WTC11 (cell line): Measurements from ENCODE around the gene UROC1. TPM values are rescaled to one million over a fixed set of nuclear protein-coding genes. Genes with fewer than 3 reads are reported as not detected.

Experiments
- ATAC-seq: fragments of 200-7000 bp; cut with Tn5 transposase; 2 replicates; pipeline ENCODE4 v1.10.0; 2021; ENCODE audit warnings: mild to moderate bottlenecking, moderate library complexity
- CTCF ChIA-PET: fragments of 300-600 bp; sonication (Branson Sonifier 250); formaldehyde crosslinking; loops from one replicate; lab custom pipeline; 2021; ENCODE audit warnings: antibody characterized with exemption; lab: Charles Lee
- POLR2A ChIA-PET: fragments of 350-600 bp; sonication (Branson Sonifier 250); formaldehyde crosslinking; loops from one replicate; lab custom pipeline; 2021; ENCODE audit warnings: antibody characterized with exemption; lab: Charles Lee
- DNase-seq: peaks from one replicate; pipeline ENCODE4 v3.0.0; 2021; ENCODE audit warnings: low spot score
- H3K27ac Mint-ChIP-seq: 2 replicates; pipeline ENCODE4 v1.8.0; 2021; ENCODE audit warnings: mixed read lengths
- H3K27me3 Mint-ChIP-seq: 2 replicates; pipeline ENCODE4 v1.8.0; 2021; ENCODE audit warnings: low read depth, mild to moderate bottlenecking, moderate library complexity, mixed read lengths
- H3K36me3 Mint-ChIP-seq: 2 replicates; pipeline ENCODE4 v1.8.0; 2021; ENCODE audit warnings: mixed read lengths
- H3K4me1 Mint-ChIP-seq: 2 replicates; pipeline ENCODE4 v1.8.0; 2022; ENCODE audit warnings: mixed read lengths
- H3K4me3 Mint-ChIP-seq: 2 replicates; pipeline ENCODE4 v1.8.0; 2021; ENCODE audit warnings: mild to moderate bottlenecking, moderate library complexity, mixed read lengths
- H3K9me3 Mint-ChIP-seq: 2 replicates; pipeline ENCODE4 v1.8.0; 2021; ENCODE audit warnings: mixed read lengths
- AFF4 ChIP-seq: sonication (generic); formaldehyde crosslinking; IDR thresholded peaks from 2 replicates; pipeline ENCODE4 v1.8.1; 2023; ENCODE audit warnings: mild to moderate bottlenecking, missing genetic modification reagents, borderline replicate concordance
- CBFB ChIP-seq: sonication (generic); formaldehyde crosslinking; IDR thresholded peaks from 2 replicates; pipeline ENCODE4 v1.8.1; 2022; ENCODE audit warnings: mild to moderate bottlenecking, low read depth, missing genetic modification reagents
- CREM ChIP-seq: sonication (generic); formaldehyde crosslinking; IDR thresholded peaks from 2 replicates; pipeline ENCODE4 v1.8.1; 2022; ENCODE audit warnings: mild to moderate bottlenecking, missing genetic modification reagents, moderate library complexity
- CTCF ChIP-seq: fragments of 200-600 bp; IDR thresholded peaks from 2 replicates; pipeline ENCODE4 v1.8.0; 2022; ENCODE audit warnings: antibody characterized with exemption
- ERG ChIP-seq: fragments of 250-450 bp; sonication (Bioruptor Pico); IDR thresholded peaks from 2 replicates; pipeline ENCODE4 v1.8.0; 2021; ENCODE audit warnings: mild to moderate bottlenecking
- FOXP4 ChIP-seq: sonication (generic); formaldehyde crosslinking; IDR thresholded peaks from 2 replicates; pipeline ENCODE4 v1.8.0; 2022; ENCODE audit warnings: mild to moderate bottlenecking, missing genetic modification reagents
- JAZF1 ChIP-seq: fragments of 250-450 bp; sonication (Bioruptor Pico); IDR thresholded peaks from 2 replicates; pipeline ENCODE4 v1.9.0; 2021; ENCODE audit warnings: moderate library complexity, mild to moderate bottlenecking, inconsistent platforms
- KAT7 ChIP-seq: sonication (generic); formaldehyde crosslinking; IDR thresholded peaks from 2 replicates; pipeline ENCODE4 v1.8.1; 2023; ENCODE audit warnings: missing genetic modification reagents, mild to moderate bottlenecking, borderline replicate concordance
- MAX ChIP-seq: sonication (generic); formaldehyde crosslinking; IDR thresholded peaks from 2 replicates; pipeline ENCODE4 v1.8.0; 2022; ENCODE audit warnings: mild to moderate bottlenecking, missing genetic modification reagents
- MXD4 ChIP-seq: fragments of 250-450 bp; sonication (Bioruptor Pico); IDR thresholded peaks from 2 replicates; pipeline ENCODE4 v1.8.0; 2021; ENCODE audit warnings: mild to moderate bottlenecking, moderate library complexity, borderline replicate concordance
- NR1H2 ChIP-seq: sonication (generic); formaldehyde crosslinking; IDR thresholded peaks from 2 replicates; pipeline ENCODE4 v1.9.0; 2021; ENCODE audit warnings: mild to moderate bottlenecking, moderate library complexity, missing genetic modification reagents
- STAT6 ChIP-seq: sonication (generic); formaldehyde crosslinking; conservative IDR thresholded peaks from 2 replicates; pipeline ENCODE4 v1.8.1; 2023; ENCODE audit warnings: mild to moderate bottlenecking, low read depth, missing genetic modification reagents, moderate library complexity
- ZNF232 ChIP-seq: sonication (generic); formaldehyde crosslinking; IDR thresholded peaks from 2 replicates; pipeline ENCODE4 v1.8.0; 2022; ENCODE audit warnings: mild to moderate bottlenecking, missing genetic modification reagents
- ZNF263 ChIP-seq: sonication (generic); formaldehyde crosslinking; IDR thresholded peaks from 2 replicates; pipeline ENCODE4 v1.8.1; 2022; ENCODE audit warnings: low read depth, mild to moderate bottlenecking, moderate library complexity, missing genetic modification reagents
- ZNF281 ChIP-seq: sonication (generic); formaldehyde crosslinking; IDR thresholded peaks from 2 replicates; pipeline ENCODE4 v1.8.0; 2023; ENCODE audit warnings: mild to moderate bottlenecking, missing genetic modification reagents
- ZNF317 ChIP-seq: sonication (generic); formaldehyde crosslinking; IDR thresholded peaks from 2 replicates; pipeline ENCODE4 v1.8.1; 2023; ENCODE audit warnings: low read depth, mild to moderate bottlenecking, moderate library complexity, missing genetic modification reagents, borderline replicate concordance
- ZSCAN18 ChIP-seq: fragments of 250-450 bp; sonication (Bioruptor Pico); IDR thresholded peaks from 2 replicates; pipeline ENCODE4 v2.1.2; 2022; ENCODE audit warnings: mild to moderate bottlenecking, moderate library complexity
- total RNA-seq: library from RNA; stranded (reverse); gene quantifications from 3 replicates; pipeline ENCODE4 v1.2.3, GENCODE V29; 2021

UROC1 gene
- total RNA-seq, 1 experiment from 2014 or later = not detected

- TF ChIP-seq KAT7 (CRISPR knock-in tag) (no peak), CREM (CRISPR knock-in tag) (no peak), ZSCAN18 (CRISPR knock-in tag) (no peak), CTCF (no peak), ZNF263 (no peak)
- Mint-ChIP-seq H3K27me3 (no peaks in the 10 kb centered on the region), H3K4me1 (no peaks in the 10 kb centered on the region), H3K27ac (no peak overlapping the region), H3K4me3 (no peak overlapping the region), H3K9me3 (no peaks in the 10 kb centered on the region), H3K36me3 (no peaks in the 10 kb centered on the region)
- ATAC-seq (no peak), DNase-seq (no peak)
- ChIA-PET POLR2A (no interaction called here), CTCF (interaction anchor here (1.2 to 1.4 kb wide), 2 partner anchors 11 to 148 kb away, joined by 4 to 8 read pairs; no protein-coding TSS in a partner anchor)
Measured at GRCh38 chr3:126511291-126511690, 6.3 kb downstream of the UROC1 start.

- Mint-ChIP-seq H3K4me3 (no peak overlapping the region), H3K27me3 (no peaks in the 10 kb centered on the region), H3K27ac (no peak overlapping the region), H3K4me1 (no peaks in the 10 kb centered on the region), H3K9me3 (no peaks in the 10 kb centered on the region), H3K36me3 (no peaks in the 10 kb centered on the region)
- ChIA-PET CTCF (interaction anchor here (0.7 to 1.4 kb wide), 6 partner anchors 13 to 377 kb away, joined by 3 to 8 read pairs (median 5); partner anchors contain the start of gene CHST13), POLR2A (interaction anchor here (0.6 kb wide), 1 partner anchor 115 kb away, joined by 3 read pairs; no protein-coding TSS in a partner anchor)
- ATAC-seq (no peak), DNase-seq (no peak)
- TF ChIP-seq AFF4 (no peak), FOXP4 (no peak), NR1H2 (CRISPR knock-in tag) (no peak), ERG (CRISPR knock-in tag) (no peak), ZNF281 (CRISPR knock-in tag) (no peak), MXD4 (CRISPR knock-in tag) (no peak), STAT6 (CRISPR knock-in tag) (no peak), CBFB (CRISPR knock-in tag) (no peak), CREM (CRISPR knock-in tag) (no peak), MAX (no peak), ZNF232 (no peak), ZNF317 (no peak), JAZF1 (CRISPR knock-in tag) (no peak)
Measured at GRCh38 chr3:126510308-126510910, 7.2 kb downstream of the UROC1 start.
